ENCODE data around the gene SHB.

SHB gene

GRCh38 chr9:38068701-38069628 is at the start of gene SHB:
SHB (minus strand) TSS chr9:38069227; CDS start chr9:38068645, 582 bp downstream.
- peak; percentile 75 for DNase-seq

- no peak for DNase-seq
These were observed 48.6 kb upstream of the SHB start for GRCh38 chr9:38117651-38118050.

DNA sequence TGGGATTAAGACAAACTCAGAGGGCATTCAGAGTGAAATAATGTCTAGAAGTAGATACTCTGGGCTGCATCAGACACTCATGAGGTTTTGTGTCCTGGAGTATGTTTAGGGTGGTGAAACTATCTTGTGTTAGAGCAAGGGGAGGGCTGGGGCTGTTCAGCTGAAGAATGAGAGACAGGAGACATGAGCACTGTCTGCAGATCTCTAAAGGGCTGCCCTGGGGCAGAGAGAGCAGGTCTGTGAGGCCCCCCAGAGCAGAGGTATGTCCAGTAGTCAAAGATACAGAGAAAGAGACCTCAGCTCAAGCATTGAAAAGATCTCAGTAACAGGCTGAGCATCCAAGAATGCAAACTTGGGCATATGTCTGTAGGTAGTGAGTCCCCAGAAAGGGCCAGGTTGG is 45.9 kb upstream of the SHB start:
- DNase-seq = no peak

DNA sequence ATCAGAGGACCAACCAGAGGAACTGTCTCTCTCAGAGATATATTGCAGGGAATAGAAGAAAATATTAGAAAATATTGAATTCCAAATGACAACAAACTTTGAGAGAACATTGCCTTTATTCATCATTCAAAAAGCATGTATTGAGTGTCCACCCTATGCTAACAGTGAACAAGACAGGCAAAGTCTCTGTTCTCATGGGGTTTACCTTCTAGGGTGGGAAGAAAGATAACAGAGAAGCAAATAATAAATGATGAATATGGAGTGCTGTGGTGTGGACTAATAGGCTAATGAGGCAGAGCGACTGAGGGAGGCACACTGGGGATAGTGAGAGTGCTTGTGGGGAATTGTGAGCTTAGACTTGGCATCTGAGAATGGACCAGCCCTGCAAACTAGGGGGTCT is 43.4 kb upstream of the SHB start:
- DNase-seq = no peak

DNA sequence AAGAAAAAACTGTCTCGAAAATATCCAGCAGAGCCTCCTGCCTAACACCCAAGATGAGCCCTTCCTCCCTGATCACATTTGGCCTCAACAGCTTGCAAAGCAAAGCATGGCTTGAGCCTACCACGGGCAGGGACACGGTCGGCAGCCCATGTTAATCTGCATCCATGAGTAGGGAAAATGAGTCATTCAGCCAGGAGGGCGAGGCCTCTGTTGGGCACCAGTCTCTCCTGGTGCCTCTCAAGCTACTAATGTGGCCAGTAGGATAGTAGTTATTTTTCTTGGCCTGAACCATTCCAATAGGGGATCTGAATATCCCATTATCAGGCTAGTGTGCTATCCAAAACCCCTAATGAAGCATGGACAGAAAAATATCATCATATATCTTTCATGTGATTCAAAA is 43.0 kb upstream of the SHB start:
- DNase-seq = no peak

DNA sequence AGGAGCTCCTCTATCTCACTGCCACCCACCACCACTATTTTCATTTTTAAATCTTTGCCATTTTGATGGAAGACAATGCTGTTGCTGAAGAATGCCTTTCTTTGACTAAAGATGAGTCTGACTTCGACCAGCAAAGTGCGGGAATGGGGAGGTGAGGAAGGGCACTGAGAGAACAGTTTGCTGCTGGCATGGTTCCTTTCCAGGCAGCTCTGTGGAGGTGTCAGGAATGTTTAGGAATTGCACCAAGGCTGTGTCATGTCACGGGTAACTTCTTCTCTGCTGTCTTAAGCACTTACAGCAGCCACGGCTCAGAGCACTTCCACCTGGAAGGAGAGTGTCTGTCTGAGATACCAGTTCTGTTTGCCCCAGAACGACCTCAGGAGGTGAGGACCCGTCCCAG is 41.4 kb upstream of the SHB start:
- DNase-seq = no peak

DNA sequence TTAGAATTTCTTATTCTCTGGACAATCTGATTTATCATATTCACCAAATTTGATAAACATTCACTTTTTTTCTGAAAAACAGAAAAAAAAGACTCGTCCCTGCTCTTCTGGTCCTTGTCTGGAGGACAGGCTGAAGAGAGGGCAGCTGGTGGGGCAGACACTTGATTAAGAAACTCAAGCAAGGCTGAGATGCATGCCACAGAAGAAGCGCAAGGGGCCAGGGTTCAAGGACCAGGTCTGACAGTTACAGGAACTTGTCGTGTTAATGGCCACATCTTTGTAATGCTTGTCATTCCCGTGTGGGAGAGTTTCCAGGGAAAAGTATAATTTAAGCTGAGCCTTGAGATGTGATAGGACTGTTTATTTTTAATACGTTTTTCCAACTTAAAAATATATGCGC is 40.6 kb upstream of the SHB start:
- no peak for DNase-seq

GRCh38 chr9:38108326-38108725 is 39.3 kb upstream of the SHB start:
- no peak for DNase-seq

GRCh38 chr9:38107811-38108304 is 38.8 kb upstream of the SHB start:
- DNase-seq = no peak

GRCh38 chr9:38107405-38107804 is 38.4 kb upstream of the SHB start:
- no peak for DNase-seq

DNA sequence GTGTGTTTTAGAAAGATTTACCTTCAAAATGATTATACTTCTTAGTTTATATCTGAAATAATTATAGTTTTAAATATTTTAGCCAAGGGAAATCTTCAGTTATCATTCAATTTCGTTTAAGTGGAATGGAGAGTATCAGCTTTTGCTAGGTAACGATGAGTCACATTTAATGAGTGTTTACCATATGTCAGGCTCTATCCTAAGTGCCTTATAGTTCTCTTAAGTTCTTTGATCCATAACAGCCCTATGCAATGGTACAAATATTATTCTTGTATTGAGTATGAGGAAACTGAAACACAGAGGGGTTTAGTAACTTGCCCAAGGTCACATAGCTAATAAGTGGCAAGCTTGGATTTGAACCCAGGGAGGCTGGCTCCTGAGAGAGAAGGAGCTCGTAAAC is 37.5 kb upstream of the SHB start:
- no peak for DNase-seq

DNA sequence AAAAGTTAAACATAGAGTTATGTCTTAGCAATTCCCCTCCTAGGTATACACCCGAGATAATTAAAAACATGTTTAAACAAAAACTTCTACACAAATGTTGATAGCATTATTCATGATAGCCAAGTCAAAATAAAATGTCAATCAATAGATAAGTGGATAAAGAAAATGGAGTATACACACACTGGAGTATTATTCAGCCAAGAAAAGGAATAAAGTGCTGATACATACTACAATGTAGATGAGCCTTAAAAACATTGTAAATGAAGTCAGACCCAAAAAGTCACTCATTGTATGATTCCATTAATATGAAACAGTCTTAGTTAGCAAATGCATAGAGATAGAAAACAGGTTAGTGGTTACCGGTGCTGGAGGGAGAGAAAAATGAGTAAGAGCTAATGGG is 34.3 kb upstream of the SHB start:
- no peak for DNase-seq

DNA sequence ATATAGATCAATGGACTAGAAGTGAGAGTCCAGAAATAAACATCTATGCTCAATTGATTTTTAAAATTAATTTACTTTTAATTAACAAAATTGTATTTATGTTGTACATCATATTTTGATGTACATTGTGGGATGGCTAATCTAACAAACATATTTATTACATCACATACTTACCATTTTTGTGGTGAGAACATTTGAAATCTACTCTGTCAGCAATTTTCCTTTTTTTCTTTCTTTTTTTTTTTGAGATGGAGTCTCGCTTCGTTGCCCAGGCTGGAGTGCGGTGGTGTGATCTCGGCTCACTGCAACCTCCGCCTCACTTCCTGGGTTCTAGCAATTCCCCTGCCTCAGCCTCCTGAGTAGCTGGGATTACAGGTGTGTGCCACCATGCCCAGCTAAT is 32.4 kb upstream of the SHB start:
- no peak for DNase-seq

DNA sequence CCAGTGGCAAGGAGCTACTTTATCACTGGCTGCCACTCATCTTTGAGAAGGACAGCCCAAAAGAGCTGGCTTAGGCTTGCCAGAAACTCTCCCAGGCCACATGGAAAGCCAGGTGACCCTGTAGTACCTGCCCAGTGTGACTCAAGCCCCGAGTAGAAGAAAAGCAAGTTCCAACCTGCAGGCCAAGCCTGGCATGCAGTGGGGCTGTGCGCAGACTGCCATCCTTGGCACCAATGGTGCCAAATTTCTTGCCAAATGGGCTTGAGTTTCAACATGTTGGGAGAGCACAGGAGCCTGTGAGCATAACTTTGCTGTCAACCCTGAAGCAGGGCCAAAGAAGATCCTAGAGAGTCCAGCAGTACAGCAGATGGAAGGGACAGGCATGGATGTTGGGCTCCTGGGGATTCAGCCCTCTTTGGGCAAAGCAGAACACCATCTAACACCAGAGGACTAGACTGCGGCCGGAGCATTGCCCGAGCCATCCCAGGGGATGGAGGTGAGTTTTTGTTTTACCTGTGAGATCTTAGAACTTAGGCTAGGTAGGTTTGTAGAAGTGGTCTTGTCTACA is 27.3 kb upstream of the SHB start:
- no peak for DNase-seq

DNA sequence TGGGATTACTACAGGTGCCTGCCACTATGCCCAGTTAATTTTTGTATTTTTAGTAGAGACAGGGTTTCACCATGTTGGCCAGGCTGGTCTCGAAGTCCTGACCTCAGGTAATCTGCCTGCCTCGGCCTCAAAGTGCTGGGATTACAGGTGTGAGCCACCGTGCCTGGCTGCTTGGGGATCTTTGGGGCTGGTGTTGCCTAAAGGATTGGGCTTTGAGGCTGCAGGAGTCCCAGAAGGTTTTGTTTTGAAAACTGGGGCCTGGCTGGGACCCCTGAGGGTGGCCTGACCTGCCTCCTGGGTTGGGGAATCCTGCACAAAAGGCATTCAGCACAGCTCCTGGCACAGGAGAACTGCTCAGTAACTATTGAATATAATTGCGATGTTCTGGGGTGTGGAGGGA is 25.1 kb upstream of the SHB start:
- DNase-seq = no peak

GRCh38 chr9:38092656-38093055 is 23.6 kb upstream of the SHB start:
- DNase-seq = no peak

DNA sequence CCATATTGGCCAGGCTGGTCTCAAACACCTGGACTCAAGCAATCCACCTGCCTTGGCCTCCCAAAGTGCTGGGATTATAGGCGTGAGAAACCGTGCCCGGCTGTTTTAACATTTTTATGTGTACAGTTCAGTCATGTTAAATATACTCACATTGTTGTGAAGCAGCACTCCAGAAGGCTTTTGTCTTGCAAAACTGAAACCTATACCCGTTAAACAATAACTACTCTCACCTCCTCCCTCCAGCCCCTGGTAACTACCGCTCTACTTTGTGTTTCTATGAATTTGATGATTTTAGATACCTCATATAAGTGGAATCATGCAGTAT is 23.1 kb upstream of the SHB start:
- DNase-seq = no peak

GRCh38 chr9:38091310-38092199 is 22.5 kb upstream of the SHB start:
- no peak for DNase-seq

- no peak for DNase-seq
These were observed 21.1 kb upstream of the SHB start for GRCh38 chr9:38090170-38090569.

- DNase-seq = no peak
These were observed 20.5 kb upstream of the SHB start for GRCh38 chr9:38089387-38090165.

DNA sequence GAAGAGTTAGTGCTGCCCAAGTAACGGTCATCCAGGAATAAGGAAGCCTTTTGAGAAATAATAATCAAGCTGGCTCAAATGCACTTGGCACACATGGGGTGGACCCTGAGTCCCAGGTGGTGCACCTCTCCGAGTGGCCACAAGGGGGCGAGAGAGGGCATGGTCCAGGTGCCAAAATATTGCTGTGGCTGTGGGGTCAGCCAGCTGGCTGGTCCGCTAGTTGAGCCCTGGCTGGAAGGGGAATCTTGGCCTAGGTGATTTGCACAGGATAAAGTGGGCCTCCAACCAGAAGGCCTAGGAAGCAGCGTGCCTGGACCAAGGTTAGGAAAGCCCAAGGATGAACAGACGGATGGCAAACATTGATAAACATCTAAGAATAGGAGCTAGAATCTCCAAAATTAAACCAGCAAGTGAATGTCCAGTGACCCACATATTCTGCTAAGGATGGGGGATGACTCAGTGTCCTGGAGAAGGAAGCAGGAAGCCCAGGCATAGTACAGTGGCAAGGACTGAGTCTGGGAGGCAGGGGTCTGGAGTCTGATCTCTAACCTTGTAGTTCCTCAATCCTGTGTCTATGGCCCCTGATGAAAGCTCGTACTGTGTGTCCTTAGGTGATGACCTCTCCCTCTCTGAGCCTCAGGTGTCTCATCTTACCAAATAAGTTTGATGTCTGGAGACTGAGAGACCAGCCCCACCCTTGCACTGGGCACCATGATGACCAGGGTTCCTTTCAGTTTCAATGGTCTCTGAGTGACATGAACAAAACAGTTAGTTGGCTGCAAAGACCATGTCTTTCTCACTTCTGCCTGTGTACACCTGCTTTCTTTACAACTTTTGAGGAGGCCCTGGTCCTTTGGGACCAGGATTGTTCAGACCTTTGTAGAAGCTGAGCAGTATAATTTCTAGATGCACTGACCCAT is 19.2 kb upstream of the SHB start:
- DNase-seq = peak; percentile 62

GRCh38 chr9:38086496-38086895 is 17.5 kb upstream of the SHB start:
- no peak for DNase-seq
